ENCODE data around the gene KNDC1.
A peak's percentile ranks its signal among the peaks of the same experiment; 100 is the strongest.
"Not testable (repeated sequence)": the region's sequence is repeated elsewhere in the genome, so short reads cannot be mapped to it uniquely, and the experiment has no call there.

The KNDC1 gene

GRCh38 chr10:133258066-133258817 lies 98.2 kb downstream of the KNDC1 start:
- DNase-seq (ENCODE audit: low read depth in 4 of 4, low spot score in 1 of 4): no peak

GRCh38 chr10:133258818-133259601 lies 99.0 kb downstream of the KNDC1 start:
- peak; percentile 54 to 86 (median 72) for DNase-seq (ENCODE audit: low read depth in 4 of 4, low spot score in 1 of 4)

GRCh38 chr10:133259602-133259989 lies 99.6 kb downstream of the KNDC1 start:
- no peak for DNase-seq (ENCODE audit: low read depth in 4 of 4, low spot score in 1 of 4)

- DNase-seq (ENCODE audit: low read depth in 4 of 4, low spot score in 1 of 4): peak in 2 of 4 experiments; percentile 56 to 67
Measured at GRCh38 chr10:133260895-133261725, 101.1 kb downstream of the KNDC1 start.

GRCh38 chr10:133261726-133262325 lies 101.8 kb downstream of the KNDC1 start:
- DNase-seq (ENCODE audit: low read depth in 4 of 4, low spot score in 1 of 4): peak; percentile 65 to 84 (median 74)

GRCh38 chr10:133262696-133263095 lies 102.7 kb downstream of the KNDC1 start:
- no peak for DNase-seq (ENCODE audit: low read depth in 4 of 4, low spot score in 1 of 4)

- DNase-seq (ENCODE audit: low read depth in 4 of 4, low spot score in 1 of 4): no peak
Measured at GRCh38 chr10:133263674-133264073, 103.7 kb downstream of the KNDC1 start.

GRCh38 chr10:133264461-133264860 lies 104.4 kb downstream of the KNDC1 start:
- no peak for DNase-seq (ENCODE audit: low read depth in 4 of 4, low spot score in 1 of 4)

GRCh38 chr10:133265052-133265451 lies 105.0 kb downstream of the KNDC1 start:
- DNase-seq (ENCODE audit: low read depth in 4 of 4, low spot score in 1 of 4): not testable (repeated sequence)

- DNase-seq (ENCODE audit: low read depth in 4 of 4, low spot score in 1 of 4): no peak
Measured at GRCh38 chr10:133266056-133266795, 106.2 kb downstream of the KNDC1 start.

GRCh38 chr10:133267293-133267692 lies 107.3 kb downstream of the KNDC1 start:
- no peak for DNase-seq (ENCODE audit: low read depth in 4 of 4, low spot score in 1 of 4)

GRCh38 chr10:133267829-133268228 lies 107.8 kb downstream of the KNDC1 start:
- no peak for DNase-seq (ENCODE audit: low read depth in 4 of 4, low spot score in 1 of 4)

GRCh38 chr10:133268532-133268931 lies 108.5 kb downstream of the KNDC1 start:
- no peak for DNase-seq (ENCODE audit: low read depth in 4 of 4, low spot score in 1 of 4)

GRCh38 chr10:133269367-133269766 lies 109.3 kb downstream of the KNDC1 start:
- DNase-seq (ENCODE audit: low read depth in 4 of 4, low spot score in 1 of 4): no peak

GRCh38 chr10:133270204-133270603 lies 110.2 kb downstream of the KNDC1 start:
- no peak for DNase-seq (ENCODE audit: low read depth in 4 of 4, low spot score in 1 of 4)

GRCh38 chr10:133270773-133271297 lies 110.8 kb downstream of the KNDC1 start:
- no peak for DNase-seq (ENCODE audit: low read depth in 4 of 4, low spot score in 1 of 4)

GRCh38 chr10:133271521-133272300 lies 111.7 kb downstream of the KNDC1 start:
- DNase-seq (ENCODE audit: low read depth in 4 of 4, low spot score in 1 of 4): no peak

- no peak for DNase-seq (ENCODE audit: low read depth in 4 of 4, low spot score in 1 of 4)
Measured at GRCh38 chr10:133272301-133272963, 112.4 kb downstream of the KNDC1 start.

- no peak for DNase-seq (ENCODE audit: low read depth in 4 of 4, low spot score in 1 of 4)
Measured at GRCh38 chr10:133272964-133273420, 113.0 kb downstream of the KNDC1 start.

Data from stimulated activated CD4-positive, alpha-beta T cell treated with anti-CD3 and anti-CD28 coated beads, Interleukin-1b, Interleukin-23, amount 100 ng/mL, for 24 hours (primary cell).